PC-3 (cell line): ENCODE data around the gene RANBP3.

ENCODE experiments used
- CTCF ChIP-seq: fragments of 300-600 bp; sonication (generic); conservative IDR thresholded peaks from 2 replicates; pipeline ENCODE4 v1.5.1; 2017; ENCODE audit warnings: antibody characterized with exemption, low read depth, mild to moderate bottlenecking, low read length
- EZH2 ChIP-seq: fragments of 300-600 bp; sonication (generic); IDR thresholded peaks from one replicate; pipeline ENCODE4 v1.6.1; 2017; ENCODE audit warnings: antibody characterized with exemption, mild to moderate bottlenecking, low read length; ENCODE audit not compliant: unreplicated experiment
- EZH2phosphoT487 ChIP-seq: fragments of 300-600 bp; sonication (generic); IDR thresholded peaks from 2 replicates; pipeline ENCODE4 v1.6.1; 2018; ENCODE audit warnings: mild to moderate bottlenecking, antibody characterized with exemption, low read length, borderline replicate concordance

GRCh38 chr19:5976768-5977167, 1.2 kb downstream of the RANBP3 start:
- TF ChIP-seq EZH2, result no peak
- TF ChIP-seq CTCF, result no peak
- no peak for TF ChIP-seq EZH2phosphoT487
